ENCODE results near the gene AMBRA1. TPM values are rescaled to one million over a fixed set of nuclear protein-coding genes. Genes with fewer than 3 reads are reported as not detected.

Gene AMBRA1
- polyA plus RNA-seq, 1 of the 3 experiments (the other 2 are of a cell fraction), result 10.4 TPM

DNA sequence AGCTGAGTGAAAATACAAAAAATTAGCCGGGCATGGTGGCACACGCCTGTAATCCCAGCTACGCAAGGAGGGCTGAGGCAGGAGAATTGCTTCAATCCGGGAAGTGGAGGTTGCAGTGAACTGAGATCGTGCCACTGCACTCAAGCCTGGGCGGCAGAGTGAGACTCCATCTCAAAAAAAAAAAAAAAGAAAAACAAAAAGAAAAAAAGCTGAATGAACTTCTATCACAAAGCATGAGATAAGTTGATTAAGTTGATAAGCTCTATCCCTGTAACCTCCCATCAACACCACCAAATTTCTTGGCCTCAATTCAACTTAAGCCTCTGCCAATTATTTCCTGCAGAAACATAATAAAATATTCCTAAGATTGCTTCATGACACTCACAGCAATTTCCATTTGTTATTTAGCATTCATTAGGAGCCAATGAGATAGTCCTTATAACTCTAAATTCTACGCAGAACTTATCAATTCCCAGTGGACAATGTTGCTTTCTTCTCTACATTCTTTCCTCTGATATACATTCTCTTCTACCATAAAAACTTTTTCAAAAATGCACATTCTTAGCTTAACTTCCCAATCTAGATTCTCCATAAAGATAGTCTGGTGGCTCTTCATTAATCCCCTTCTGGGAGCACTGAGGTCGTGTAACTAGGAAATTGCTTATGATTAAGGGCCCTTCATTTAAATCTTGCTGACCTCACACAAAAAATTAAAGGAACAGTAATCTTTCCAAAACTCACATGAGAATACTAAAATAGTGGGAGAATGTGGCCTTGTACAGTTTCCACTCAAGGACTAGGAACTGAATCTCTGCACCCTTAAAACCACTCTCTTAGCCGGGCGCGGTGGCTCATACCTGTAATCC is 2.9 kb downstream of the AMBRA1 start:
- peak overlapping the region; percentile 53 for H3K4me2 ChIP-seq
- no peak overlapping the region for H2AFZ ChIP-seq (ENCODE audit: low read depth)
- no peaks in the 10 kb centered on the region for H3K36me3 ChIP-seq (replicated peaks in 1 of 2; ENCODE audit: control insufficient read depth in 1 of 2, insufficient read depth in 2 of 2, low read length in 1 of 2)
- H3K9me3 ChIP-seq, result no peaks in the 10 kb centered on the region
- peaks cover 3 to 31% of the 10 kb centered on the region in 2 experiments; a peak in 2 of 4 replicates for H3K4me1 ChIP-seq (ENCODE audit: control insufficient read depth in 1 of 2, insufficient read depth in 2 of 2, low read depth in 1 of 2, low read length in 1 of 2)
- H4K20me1 ChIP-seq (ENCODE audit: insufficient read depth), result peaks cover 43% of the 10 kb centered on the region
- no peak overlapping the region for H3K4me3 ChIP-seq (ENCODE audit: low read depth in 2 of 2, low read length in 1 of 2)
- TF ChIP-seq EP300 (IDR thresholded peaks at IDR 0.05; ENCODE audit: borderline replicate concordance in 1 of 2, low read depth in 1 of 2, low read length in 1 of 2), result no peak
- TF ChIP-seq, protein P1, sequence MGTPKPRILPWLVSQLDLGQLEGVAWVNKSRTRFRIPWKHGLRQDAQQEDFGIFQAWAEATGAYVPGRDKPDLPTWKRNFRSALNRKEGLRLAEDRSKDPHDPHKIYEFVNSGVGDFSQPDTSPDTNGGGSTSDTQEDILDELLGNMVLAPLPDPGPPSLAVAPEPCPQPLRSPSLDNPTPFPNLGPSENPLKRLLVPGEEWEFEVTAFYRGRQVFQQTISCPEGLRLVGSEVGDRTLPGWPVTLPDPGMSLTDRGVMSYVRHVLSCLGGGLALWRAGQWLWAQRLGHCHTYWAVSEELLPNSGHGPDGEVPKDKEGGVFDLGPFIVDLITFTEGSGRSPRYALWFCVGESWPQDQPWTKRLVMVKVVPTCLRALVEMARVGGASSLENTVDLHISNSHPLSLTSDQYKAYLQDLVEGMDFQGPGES (IDR thresholded peaks at IDR 0.05; ENCODE audit: low read depth, low read length), result no peak
- TF ChIP-seq CTCF (IDR thresholded peaks at IDR 0.05), result no peak
- TF ChIP-seq POLR2AphosphoS5 (IDR thresholded peaks at IDR 0.05; ENCODE audit: low read depth, low read length), result no peak
- no peak for TF ChIP-seq ELF1 (IDR thresholded peaks at IDR 0.05)
- TF ChIP-seq MXI1 (IDR thresholded peaks at IDR 0.05; ENCODE audit: low read depth, low read length), result no peak
- TF ChIP-seq FOXJ3 (CRISPR knock-in tag; IDR thresholded peaks at IDR 0.05), result no peak
- no peak for TF ChIP-seq GATA2 (CRISPR knock-in tag; IDR thresholded peaks at IDR 0.05)
- H3K27ac ChIP-seq (ENCODE audit: low read depth in 2 of 2, low read length in 1 of 2), result peak overlapping the region in 1 of 2 experiments; percentile 6; a peak in 1 of 4 replicates
- no peak overlapping the region for H3K9ac ChIP-seq
- no peak for DNase-seq
- H3K9me2 ChIP-seq, result no peaks in the 10 kb centered on the region
- no peaks in the 10 kb centered on the region for H3K27me3 ChIP-seq (ENCODE audit: insufficient read depth)
- 85% methylated on average over 11 of the region's 11 CpGs for WGBS (ENCODE audit: low lambda C conversion rate)
- peaks cover 9% of the 10 kb centered on the region for H3F3A ChIP-seq (replicated peaks; ENCODE audit: insufficient read depth)
- peaks cover 77% of the 10 kb centered on the region for H3K79me2 ChIP-seq (ENCODE audit: insufficient read depth)
- ChIA-PET CTCF (interaction anchor here (1.3 to 2.0 kb wide), 2 partner anchors 25 to 27 kb away, joined by 3 to 8 read pairs; partner anchors contain the start of genes ATG13 and HARBI1), POLR2A (no interaction called here)

DNA sequence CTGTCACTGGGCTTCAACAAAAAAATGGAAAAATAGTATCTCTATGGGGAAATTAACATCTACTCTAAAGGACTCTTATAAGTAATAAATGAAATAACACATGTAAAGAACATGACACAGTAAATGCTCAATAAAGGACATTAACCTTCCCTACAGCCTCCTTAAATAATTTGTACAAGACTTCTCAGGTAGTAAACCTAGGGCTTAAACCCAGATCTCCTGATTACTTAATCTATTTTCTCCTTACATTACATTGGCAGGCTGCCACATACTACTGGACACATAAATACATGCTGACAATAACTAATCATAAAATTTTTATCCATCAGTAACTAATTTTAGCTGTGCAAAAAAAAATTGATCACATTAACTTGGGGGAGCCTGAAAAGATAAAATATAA is 4.9 kb downstream of the AMBRA1 start:
- peaks cover 91% of the 10 kb centered on the region for H3K79me2 ChIP-seq (ENCODE audit: insufficient read depth)
- H4K20me1 ChIP-seq (ENCODE audit: insufficient read depth), result peaks cover 51% of the 10 kb centered on the region
- H3K4me3 ChIP-seq (ENCODE audit: low read depth in 2 of 2, low read length in 1 of 2), result no peak overlapping the region
- H3K4me2 ChIP-seq, result no peak overlapping the region
- H3K27ac ChIP-seq (ENCODE audit: low read depth in 2 of 2, low read length in 1 of 2), result no peak overlapping the region
- no peak for DNase-seq
- H3K4me1 ChIP-seq (ENCODE audit: control insufficient read depth in 1 of 2, insufficient read depth in 2 of 2, low read depth in 1 of 2, low read length in 1 of 2), result peaks cover 3 to 26% of the 10 kb centered on the region in 2 experiments; a peak in 2 of 4 replicates
- ChIA-PET POLR2A (no interaction called here), CTCF (interaction anchor here (0.8 kb wide), 1 partner anchor 40 kb away, joined by 3 read pairs; no protein-coding TSS in a partner anchor)
- no peak overlapping the region for H3K9ac ChIP-seq
- no peak overlapping the region for H2AFZ ChIP-seq (ENCODE audit: low read depth)
- H3K9me3 ChIP-seq, result no peaks in the 10 kb centered on the region
- no peaks in the 10 kb centered on the region for H3K27me3 ChIP-seq (ENCODE audit: insufficient read depth)
- H3F3A ChIP-seq (replicated peaks; ENCODE audit: insufficient read depth), result peaks cover 7% of the 10 kb centered on the region
- H3K36me3 ChIP-seq (replicated peaks in 1 of 2; ENCODE audit: control insufficient read depth in 1 of 2, insufficient read depth in 2 of 2, low read length in 1 of 2), result no peaks in the 10 kb centered on the region
- H3K9me2 ChIP-seq, result no peaks in the 10 kb centered on the region
- TF ChIP-seq, protein P2, sequence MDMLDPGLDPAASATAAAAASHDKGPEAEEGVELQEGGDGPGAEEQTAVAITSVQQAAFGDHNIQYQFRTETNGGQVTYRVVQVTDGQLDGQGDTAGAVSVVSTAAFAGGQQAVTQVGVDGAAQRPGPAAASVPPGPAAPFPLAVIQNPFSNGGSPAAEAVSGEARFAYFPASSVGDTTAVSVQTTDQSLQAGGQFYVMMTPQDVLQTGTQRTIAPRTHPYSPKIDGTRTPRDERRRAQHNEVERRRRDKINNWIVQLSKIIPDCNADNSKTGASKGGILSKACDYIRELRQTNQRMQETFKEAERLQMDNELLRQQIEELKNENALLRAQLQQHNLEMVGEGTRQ (IDR thresholded peaks at IDR 0.05; ENCODE audit: borderline replicate concordance, low read depth, low read length), result no peak
- TF ChIP-seq EP300 (IDR thresholded peaks at IDR 0.05; ENCODE audit: borderline replicate concordance in 1 of 2, low read depth in 1 of 2, low read length in 1 of 2) (no peak), TAF1 (IDR thresholded peaks at IDR 0.05; ENCODE audit: borderline replicate concordance, low read depth, low read length) (no peak), SIN3A (IDR thresholded peaks at IDR 0.05; ENCODE audit: borderline replicate concordance, low read depth, low read length) (no peak), RFX5 (IDR thresholded peaks at IDR 0.05; ENCODE audit: low read length) (no peak), EZH2phosphoT487 (IDR thresholded peaks at IDR 0.05; ENCODE audit: borderline replicate concordance, low read depth) (no peak), GABPA (IDR thresholded peaks at IDR 0.05; ENCODE audit: low read depth) (no peak), CTCF (IDR thresholded peaks at IDR 0.05) (no peak), ZBTB33 (IDR thresholded peaks at IDR 0.05; ENCODE audit: borderline replicate concordance, low read depth) (no peak)
